ENCODE results near the gene RARB. TPM values are rescaled to one million over a fixed set of nuclear protein-coding genes. Genes with fewer than 3 reads are reported as not detected.

Gene RARB
- not detected for total RNA-seq

- Mint-ChIP-seq H3K27me3 (peaks cover 42% of the 10 kb centered on the region), H3K36me3 (ENCODE audit: low read depth) (no peaks in the 10 kb centered on the region), H3K9me3 (no peaks in the 10 kb centered on the region), H3K4me1 (ENCODE audit: low read depth) (peaks cover 5% of the 10 kb centered on the region), H3K4me3 (peak within 1 kb of the TSS; percentile 6), H3K27ac (no peak within 1 kb of the TSS)
- TF ChIP-seq CTCF (IDR thresholded peaks at IDR 0.05) = no peak
- ATAC-seq (no peak), DNase-seq (peak; percentile 5)
- POLR2A ChIA-PET = no interaction called here
- intact Hi-C loops (cut with micrococcal nuclease) = no loop called here
- CTCF ChIA-PET = no interaction called here
Measured at GRCh38 chr3:25427942-25428788, at the start of gene RARB. Gene RARB (plus strand): TSS chr3:25428263. CDS start chr3:25428732, 469 bp downstream.

DNA sequence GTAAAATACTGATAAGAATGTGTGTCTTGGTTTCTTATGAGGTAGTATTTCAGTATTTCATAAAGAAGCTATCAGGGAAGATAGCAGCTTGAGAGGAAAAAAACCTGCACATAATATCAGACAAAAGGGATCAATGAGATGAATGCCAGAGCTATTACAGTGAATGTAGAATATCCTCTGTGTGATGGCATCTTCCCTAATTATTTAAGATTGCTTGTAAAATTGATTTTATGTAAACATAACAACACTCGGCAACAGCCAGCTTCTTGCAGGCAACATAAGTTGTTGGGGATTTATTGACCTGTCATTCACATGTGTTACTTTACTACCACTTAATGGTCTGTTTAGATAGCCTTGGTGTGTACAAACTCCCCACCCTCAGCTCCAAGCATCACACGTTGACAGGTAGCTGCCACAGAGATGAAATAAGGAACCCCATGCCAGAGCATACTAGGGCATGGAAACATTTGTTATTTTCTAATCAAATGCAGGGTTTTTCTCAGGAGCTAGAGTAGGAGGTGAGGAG is 49.2 kb upstream of the RARB start:
- ATAC-seq = no peak
- Mint-ChIP-seq H3K27ac (no peak overlapping the region), H3K9me3 (no peaks in the 10 kb centered on the region), H3K4me3 (no peak overlapping the region), H3K4me1 (ENCODE audit: low read depth) (no peaks in the 10 kb centered on the region), H3K36me3 (ENCODE audit: low read depth) (no peaks in the 10 kb centered on the region), H3K27me3 (no peaks in the 10 kb centered on the region)
- ChIA-PET CTCF (no interaction called here), POLR2A (interaction anchor here (0.6 to 0.7 kb wide), 2 partner anchors 19 to 1265 kb away, joined by 3 to 4 read pairs; no protein-coding TSS in a partner anchor)
- intact Hi-C loops (cut with micrococcal nuclease) = no loop called here
- DNase-seq = no peak
- no peak for TF ChIP-seq CTCF (IDR thresholded peaks at IDR 0.05)

GRCh38 chr3:25380222-25380739 is 47.8 kb upstream of the RARB start:
- ChIA-PET CTCF (no interaction called here), POLR2A (no interaction called here)
- H3K36me3 Mint-ChIP-seq (ENCODE audit: low read depth) = no peaks in the 10 kb centered on the region
- no peak for ATAC-seq
- intact Hi-C loops (cut with micrococcal nuclease) = no loop called here
- no peak for DNase-seq
- no peaks in the 10 kb centered on the region for H3K4me1 Mint-ChIP-seq (ENCODE audit: low read depth)
- TF ChIP-seq CTCF (IDR thresholded peaks at IDR 0.05) = no peak
- no peaks in the 10 kb centered on the region for H3K9me3 Mint-ChIP-seq
- H3K27me3 Mint-ChIP-seq = no peaks in the 10 kb centered on the region
- no peak overlapping the region for H3K4me3 Mint-ChIP-seq
- H3K27ac Mint-ChIP-seq = no peak overlapping the region

GRCh38 chr3:25381083-25381482 is 47.0 kb upstream of the RARB start:
- CTCF ChIA-PET = no interaction called here
- H3K36me3 Mint-ChIP-seq (ENCODE audit: low read depth) = no peaks in the 10 kb centered on the region
- no peaks in the 10 kb centered on the region for H3K4me1 Mint-ChIP-seq (ENCODE audit: low read depth)
- H3K9me3 Mint-ChIP-seq = no peaks in the 10 kb centered on the region
- ATAC-seq (no peak), DNase-seq (no peak)
- H3K27ac Mint-ChIP-seq = no peak overlapping the region
- H3K27me3 Mint-ChIP-seq = no peaks in the 10 kb centered on the region
- POLR2A ChIA-PET = no interaction called here
- no peak for TF ChIP-seq CTCF (IDR thresholded peaks at IDR 0.05)
- no peak overlapping the region for H3K4me3 Mint-ChIP-seq
- intact Hi-C loops (cut with micrococcal nuclease) = no loop called here

- Mint-ChIP-seq H3K4me1 (ENCODE audit: low read depth) (no peaks in the 10 kb centered on the region), H3K36me3 (ENCODE audit: low read depth) (no peaks in the 10 kb centered on the region), H3K27ac (no peak overlapping the region), H3K9me3 (no peaks in the 10 kb centered on the region), H3K4me3 (no peak overlapping the region), H3K27me3 (peaks cover 4% of the 10 kb centered on the region)
- intact Hi-C loops (cut with micrococcal nuclease) = no loop called here
- ChIA-PET POLR2A (no interaction called here), CTCF (no interaction called here)
- ATAC-seq (no peak), DNase-seq (no peak)
- no peak for TF ChIP-seq CTCF (IDR thresholded peaks at IDR 0.05)
Measured at GRCh38 chr3:25384471-25384870, 43.6 kb upstream of the RARB start.

Data from activated CD8-positive, alpha-beta T cell treated with anti-CD3 and anti-CD28 coated beads for 36 hours (primary cell).